NCI-H2196 (cell line): Measurements from ENCODE around the gene FGL2.
A peak's percentile ranks its signal among the peaks of the same experiment; 100 is the strongest.
"Not testable (repeated sequence)": the region's sequence is repeated elsewhere in the genome, so short reads cannot be mapped to it uniquely, and the experiment has no call there.

Source experiments
- DNase-seq: peaks from one replicate; lab custom pipeline; 2025; ENCODE audit not compliant: unreplicated experiment; lab: John Stamatoyannopoulos, UW

Gene FGL2

GRCh38 chr7:77199013-77199966 lies at the start of gene FGL2:
Gene FGL2 (minus strand): TSS chr7:77199819. CDS start chr7:77199793, 26 bp downstream.
- no peak for DNase-seq

- DNase-seq, result no peak
These were observed 48.5 kb upstream of the FGL2 start for GRCh38 chr7:77248154-77248553.

GRCh38 chr7:77247206-77247850 lies 47.7 kb upstream of the FGL2 start:
- peak; percentile 61 for DNase-seq

- no peak for DNase-seq
These were observed 46.5 kb upstream of the FGL2 start for GRCh38 chr7:77246026-77246640.

- DNase-seq, result no peak
These were observed 45.6 kb upstream of the FGL2 start for GRCh38 chr7:77245015-77245755.

- DNase-seq, result no peak
These were observed 44.8 kb upstream of the FGL2 start for GRCh38 chr7:77244222-77244934.

- DNase-seq, result no peak
These were observed 42.9 kb upstream of the FGL2 start for GRCh38 chr7:77242554-77242953.

GRCh38 chr7:77242068-77242467 lies 42.4 kb upstream of the FGL2 start:
- DNase-seq, result no peak

GRCh38 chr7:77239471-77239870 lies 39.9 kb upstream of the FGL2 start:
- DNase-seq, result no peak

GRCh38 chr7:77238703-77239136 lies 39.1 kb upstream of the FGL2 start:
- DNase-seq, result no peak

- DNase-seq, result no peak
These were observed 35.7 kb upstream of the FGL2 start for GRCh38 chr7:77235276-77235675.

GRCh38 chr7:77232467-77232866 lies 32.8 kb upstream of the FGL2 start:
- DNase-seq, result no peak

GRCh38 chr7:77228795-77229194 lies 29.2 kb upstream of the FGL2 start:
- not testable (repeated sequence) for DNase-seq

GRCh38 chr7:77226357-77226839 lies 26.8 kb upstream of the FGL2 start:
- no peak for DNase-seq

- DNase-seq, result no peak
These were observed 23.6 kb upstream of the FGL2 start for GRCh38 chr7:77223261-77223660.

GRCh38 chr7:77222819-77223218 lies 23.2 kb upstream of the FGL2 start:
- no peak for DNase-seq

- DNase-seq, result no peak
These were observed 22.4 kb upstream of the FGL2 start for GRCh38 chr7:77222065-77222464.

GRCh38 chr7:77219701-77220331 lies 20.2 kb upstream of the FGL2 start:
- not testable (repeated sequence) for DNase-seq

- no peak for DNase-seq
These were observed 18.0 kb upstream of the FGL2 start for GRCh38 chr7:77217474-77218185.
